ENCODE measurements around the gene SERPINA3.
A peak's percentile ranks its signal among the peaks of the same experiment; 100 is the strongest.

The SERPINA3 gene

DNA sequence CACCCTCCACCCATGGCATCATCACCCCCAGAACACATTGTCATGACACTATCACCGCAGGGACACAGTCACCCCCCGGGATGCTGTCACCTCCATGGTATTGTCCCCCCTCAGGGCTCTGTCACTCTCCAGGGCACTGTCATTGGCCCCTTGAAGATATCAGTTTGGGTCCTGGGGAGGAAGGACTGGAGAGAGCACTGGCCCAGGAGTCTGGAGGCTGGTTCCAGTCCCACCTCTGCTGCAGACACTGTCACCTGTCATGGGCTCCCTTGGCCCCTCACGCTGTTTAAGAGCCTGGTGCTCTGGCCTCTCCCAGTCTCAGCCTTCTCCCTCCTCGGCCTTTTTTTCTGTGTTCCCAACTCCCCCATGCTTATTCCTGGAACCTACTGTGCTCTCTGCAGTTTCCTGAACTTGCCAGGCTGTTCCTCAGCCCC is 31.9 kb downstream of the SERPINA3 start:
- DNase-seq = peak in 3 of 42 donors; percentile 3 to 8 (median 7)
- intact Hi-C loops (cut with DNase I) = no loop called here

- intact Hi-C loops (cut with DNase I) = no loop called here
- peak in 2 of 42 donors; percentile 16 to 18 for DNase-seq
Observed at GRCh38 chr14:94646066-94646465, 33.9 kb downstream of the SERPINA3 start.

DNA sequence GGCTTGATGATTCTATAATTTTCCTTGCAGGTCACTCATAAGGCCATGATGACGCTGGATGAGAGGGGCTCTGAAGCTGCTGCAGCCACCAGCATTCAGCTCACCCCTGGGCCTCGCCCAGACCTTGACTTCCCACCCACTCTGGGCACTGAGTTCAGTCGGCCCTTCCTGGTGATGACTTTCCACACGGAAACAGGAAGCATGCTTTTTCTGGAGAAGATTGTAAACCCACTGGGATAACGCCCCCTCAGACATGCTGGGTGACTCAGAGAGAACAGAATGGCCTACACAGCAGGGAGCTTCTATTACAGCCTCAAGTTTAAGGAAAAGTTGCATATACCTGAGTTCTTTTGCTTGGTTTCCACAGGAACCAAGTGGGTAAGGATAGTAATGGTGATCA is 34.3 kb downstream of the SERPINA3 start:
- peak in 32 of 42 donors; percentile 11 to 77 (median 47) for DNase-seq
- intact Hi-C loops (cut with DNase I) = no loop called here

- DNase-seq = peak in 2 of 42 donors; percentile 2 to 17
- intact Hi-C loops (cut with DNase I) = no loop called here
Observed at GRCh38 chr14:94648801-94649200, 36.6 kb downstream of the SERPINA3 start.

DNA sequence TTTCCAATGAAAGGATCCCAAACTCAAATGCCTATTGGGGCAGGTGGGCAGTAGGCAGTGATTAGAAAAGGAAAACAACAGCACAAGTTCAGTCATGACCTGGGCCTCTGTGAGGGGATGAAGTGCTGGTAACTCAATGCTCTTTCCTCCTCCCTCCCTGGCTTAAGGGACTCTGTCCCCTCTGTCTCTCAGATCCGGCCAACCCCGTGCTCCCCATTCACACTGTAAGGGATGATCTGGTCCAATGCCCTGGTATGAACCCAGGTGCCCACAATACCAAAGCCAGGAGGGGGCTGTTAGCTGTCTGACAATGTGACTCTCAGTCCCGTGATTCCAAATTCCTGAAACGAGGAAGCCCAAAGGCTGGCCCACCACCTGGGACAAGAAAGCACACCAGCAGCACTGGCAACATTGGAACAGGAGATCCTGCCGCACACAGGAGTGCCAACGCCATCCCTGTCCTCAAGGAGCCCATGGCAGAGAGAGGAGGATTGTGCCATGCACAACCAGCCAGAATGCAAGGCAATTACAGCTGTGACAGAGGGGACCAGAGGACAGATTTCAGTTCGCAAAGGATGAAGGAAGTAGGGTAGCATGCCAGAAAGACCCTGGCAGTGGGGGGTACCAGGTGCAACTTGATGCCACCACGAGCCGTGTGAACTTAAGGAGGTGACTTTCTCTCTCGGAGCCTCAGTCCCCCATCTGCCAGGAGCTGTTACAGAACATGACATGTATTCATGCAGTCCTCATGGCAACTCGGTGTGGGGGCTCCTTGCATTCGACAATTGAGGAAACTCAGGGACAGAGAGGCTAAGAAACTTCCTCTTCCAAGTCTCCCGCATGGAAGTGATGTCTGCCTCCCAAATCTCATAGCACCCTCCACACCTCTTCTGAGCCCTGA is 37.6 kb downstream of the SERPINA3 start:
- DNase-seq = peak in 3 of 42 donors; percentile 5 to 22 (median 7)

GRCh38 chr14:94650444-94650775 is 38.2 kb downstream of the SERPINA3 start:
- intact Hi-C loops (cut with DNase I) = no loop called here
- DNase-seq = no peak

More for the DNA sequence above, 37.6 kb downstream of the SERPINA3 start:
- intact Hi-C loops (cut with DNase I) = no loop called here

DNA sequence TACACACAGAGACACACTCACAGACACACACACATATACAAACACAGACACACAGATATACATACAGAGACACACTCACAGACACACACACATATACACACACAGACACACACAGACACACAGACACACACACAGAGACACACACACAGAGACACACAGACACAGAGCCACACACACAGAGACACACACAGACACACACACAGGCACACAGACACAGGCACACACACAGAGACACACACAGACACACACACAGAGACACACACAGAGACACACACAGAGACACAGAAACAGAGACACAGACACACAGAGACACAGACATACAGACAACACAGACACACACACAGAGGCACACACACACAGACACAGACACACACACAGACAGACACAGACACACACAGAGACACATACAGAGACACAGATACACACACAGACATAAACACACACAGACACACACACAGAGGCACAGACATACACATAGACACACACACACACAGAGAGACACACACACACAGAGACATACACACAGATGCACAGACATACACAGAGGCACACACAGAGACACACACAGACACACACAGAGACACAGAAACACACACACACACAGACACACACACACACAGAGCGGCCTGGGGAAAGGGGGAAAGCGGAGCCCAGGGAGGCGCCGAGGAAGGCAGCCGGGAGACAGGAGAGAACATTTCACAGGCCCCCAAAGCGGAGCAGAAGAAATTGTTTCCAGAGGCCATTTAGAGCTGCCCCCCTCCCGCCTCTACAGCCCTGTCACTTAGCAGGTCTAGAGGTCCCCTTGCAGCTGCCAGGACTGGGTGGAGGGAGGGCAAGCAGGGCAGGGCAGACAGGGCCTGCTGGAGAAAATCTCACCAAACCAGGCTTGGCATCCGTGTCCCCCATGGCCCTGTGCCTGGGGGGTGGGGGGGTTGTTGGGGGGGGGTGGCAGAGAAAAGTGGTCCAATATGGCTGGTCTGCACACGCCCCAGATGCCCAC is 38.9 kb downstream of the SERPINA3 start:
- intact Hi-C loops (cut with DNase I) = no loop called here
- peak in 2 of 42 donors; percentile 4 to 8 for DNase-seq

DNA sequence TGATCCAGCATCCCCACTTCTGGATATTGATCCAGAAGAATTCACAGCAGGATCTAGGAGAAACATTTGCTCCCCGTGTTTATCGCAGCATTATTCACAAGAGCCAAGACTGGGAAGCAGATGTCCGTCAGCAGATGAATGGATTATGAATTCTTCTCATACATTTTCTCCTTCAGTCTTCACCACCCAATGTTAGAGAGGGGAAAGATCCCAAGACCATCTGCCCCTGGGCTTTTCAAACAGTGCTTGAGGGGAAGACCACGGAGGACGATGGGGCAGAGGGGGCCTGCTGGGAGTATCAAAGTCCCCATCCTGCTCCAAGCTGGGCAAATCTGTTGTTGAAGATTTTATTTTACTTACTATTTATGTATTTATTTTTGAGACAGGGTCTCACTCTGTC is 41.1 kb downstream of the SERPINA3 start:
- peak in 1 of 42 donors; percentile 12 for DNase-seq
- intact Hi-C loops (cut with DNase I) = no loop called here

GRCh38 chr14:94654071-94654861 is 42.1 kb downstream of the SERPINA3 start:
- intact Hi-C loops (cut with DNase I) = no loop called here
- peak in 2 of 42 donors; percentile 3 to 28 for DNase-seq

DNA sequence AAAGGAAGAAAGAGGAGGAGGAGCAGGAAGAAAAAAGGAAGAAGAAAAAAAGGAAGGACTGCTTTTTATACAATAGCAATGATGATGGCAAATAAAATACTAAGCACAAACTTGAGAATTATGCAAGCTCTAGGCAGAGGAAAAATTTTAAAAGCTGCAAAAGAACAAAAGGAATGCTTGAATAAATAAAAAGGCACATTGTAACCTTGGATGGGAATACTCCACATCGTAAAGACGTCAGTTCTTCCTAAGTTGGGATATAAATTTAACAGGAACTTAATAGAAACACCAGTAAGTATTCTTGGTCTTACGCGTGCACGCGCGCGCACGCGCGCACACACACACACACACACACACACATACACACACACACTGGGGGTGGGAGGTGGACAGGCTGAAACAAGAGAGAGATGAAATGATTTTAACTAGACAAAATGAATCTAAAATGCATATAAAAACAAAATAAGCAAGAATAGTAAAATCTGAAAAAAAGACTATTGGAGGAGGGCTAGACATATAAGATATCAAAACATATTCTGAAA is 43.0 kb downstream of the SERPINA3 start:
- intact Hi-C loops (cut with DNase I) = no loop called here
- DNase-seq = no peak

GRCh38 chr14:94656043-94656442 is 43.9 kb downstream of the SERPINA3 start:
- peak in 2 of 42 donors; percentile 2 to 8 for DNase-seq
- intact Hi-C loops (cut with DNase I) = no loop called here

DNA sequence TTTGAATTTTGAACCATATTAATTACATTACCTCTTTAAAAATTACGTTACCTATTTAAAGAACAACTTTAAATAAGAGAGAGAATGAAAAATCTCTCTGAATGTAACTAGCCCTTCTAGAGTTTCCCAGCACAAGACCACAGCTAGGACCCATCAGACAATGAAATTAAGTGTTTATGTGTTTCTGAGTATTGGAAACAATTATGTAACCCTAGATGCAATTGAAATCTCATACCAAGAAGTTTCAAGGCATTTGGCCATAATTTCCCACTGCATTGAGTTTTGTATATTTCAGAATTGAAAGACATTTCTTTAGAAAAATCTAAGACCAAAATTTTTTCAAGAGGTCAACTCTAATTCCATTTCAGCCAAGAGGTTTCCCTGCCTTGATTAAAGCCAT is 47.1 kb downstream of the SERPINA3 start:
- DNase-seq = no peak
- intact Hi-C loops (cut with DNase I) = no loop called here

DNA sequence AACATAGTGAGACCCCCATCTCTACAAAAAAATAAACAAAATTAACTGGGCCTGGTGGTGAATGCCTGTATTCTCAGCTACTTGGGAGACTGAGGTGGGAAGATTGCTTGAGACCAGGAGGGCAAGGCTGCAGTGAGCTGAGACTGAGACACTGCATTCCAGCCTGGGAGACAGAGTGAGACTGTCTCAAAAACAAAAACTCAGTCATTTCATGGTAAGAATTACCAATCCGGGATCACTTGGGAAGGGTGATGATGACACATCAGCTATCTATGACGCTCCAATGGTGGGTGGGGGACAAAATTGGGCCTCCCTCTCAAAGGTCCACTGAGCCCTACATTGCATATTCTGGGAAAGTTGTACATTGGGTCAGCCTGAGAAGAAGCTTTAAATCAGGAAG is 47.7 kb downstream of the SERPINA3 start:
- intact Hi-C loops (cut with DNase I) = no loop called here
- peak in 4 of 42 donors; percentile 7 to 35 (median 16) for DNase-seq

- intact Hi-C loops (cut with DNase I) = no loop called here
- DNase-seq = peak in 14 of 42 donors; percentile 10 to 58 (median 30)
Observed at GRCh38 chr14:94660306-94660946, 48.2 kb downstream of the SERPINA3 start.

- intact Hi-C loops (cut with DNase I) = no loop called here
- DNase-seq = peak in 1 of 42 donors; percentile 14
Observed at GRCh38 chr14:94663538-94663937, 51.3 kb downstream of the SERPINA3 start.

DNA sequence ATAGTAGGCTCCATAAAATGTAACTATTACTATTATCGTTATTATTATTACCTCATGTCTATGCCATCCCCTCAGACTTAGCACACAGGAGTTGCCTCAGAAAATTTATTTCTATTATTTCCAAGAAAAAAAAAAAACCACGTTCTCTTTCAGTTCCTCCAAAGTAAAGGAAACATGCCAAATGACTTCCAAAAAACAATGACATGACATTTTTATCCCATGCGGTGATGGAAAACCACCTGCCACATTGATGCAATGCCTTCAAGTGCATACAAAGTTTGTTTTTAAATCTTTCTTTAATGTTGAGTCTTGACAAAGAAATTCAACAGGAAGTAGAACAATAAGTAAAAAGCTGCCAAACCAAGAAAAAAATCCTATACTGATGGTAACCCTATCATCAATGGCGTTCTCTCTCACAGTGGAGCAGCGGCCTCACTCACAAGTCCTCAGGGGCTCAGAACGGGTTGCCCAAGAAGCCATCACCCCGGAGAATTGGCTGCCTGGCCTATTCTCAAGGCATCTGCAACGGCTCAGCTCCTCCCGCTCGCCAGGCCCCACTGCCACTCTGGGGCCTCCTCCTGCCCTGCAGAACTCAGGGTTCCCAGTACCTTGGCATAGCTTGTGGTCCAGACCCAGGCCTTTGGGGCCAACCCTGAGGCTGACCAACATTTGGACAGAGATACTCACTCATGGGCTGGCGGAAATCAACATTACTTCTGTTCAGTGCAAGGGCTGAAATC is 51.9 kb downstream of the SERPINA3 start:
- peak in 5 of 42 donors; percentile 11 to 38 (median 34) for DNase-seq
- intact Hi-C loops (cut with DNase I) = no loop called here

- DNase-seq = peak in 5 of 42 donors; percentile 9 to 34 (median 16)
- intact Hi-C loops (cut with DNase I) = no loop called here
Observed at GRCh38 chr14:94665121-94665520, 52.9 kb downstream of the SERPINA3 start.
